ENCODE data around the gene TOR3A. TPM values are rescaled to one million over a fixed set of nuclear protein-coding genes. Genes with fewer than 3 reads are reported as not detected.

The TOR3A gene
- total RNA-seq, 1 donor from 2014 or later, result 14.5 TPM

DNA sequence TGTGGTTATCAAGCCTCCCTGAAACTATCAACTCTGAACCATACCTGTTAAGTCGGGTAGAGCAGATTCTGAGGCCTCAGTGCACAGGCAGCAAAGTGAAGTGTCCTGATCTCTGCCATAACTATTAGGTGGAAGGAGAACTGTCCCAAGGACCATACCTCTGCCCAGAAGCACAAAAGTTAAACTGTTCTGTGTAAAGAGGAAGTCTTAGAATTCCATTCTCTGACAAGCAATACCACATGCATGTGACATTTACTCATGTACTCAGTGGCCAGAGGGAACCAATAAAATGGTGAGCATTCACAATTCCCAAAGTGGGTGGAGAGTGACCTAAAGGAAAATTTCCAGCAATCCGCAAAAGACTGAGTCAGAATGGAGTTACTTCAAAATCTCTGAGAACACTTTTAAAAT is 61.0 kb downstream of the TOR3A start:
- Histone ChIP-seq H3K27ac (ENCODE audit: low read depth, low read length) (peak overlapping the region; percentile 98), H4K20me1 (ENCODE audit: insufficient read depth, low read length) (peaks cover 37% of the 10 kb centered on the region), H2AFZ (ENCODE audit: low read depth, low read length) (no peak overlapping the region), H3K4me2 (ENCODE audit: low read length) (peak overlapping the region; percentile 90), H3K36me3 (ENCODE audit: insufficient read depth, low read length) (peaks cover 8% of the 10 kb centered on the region), H3K27me3 (ENCODE audit: insufficient read depth, low read length) (no peaks in the 10 kb centered on the region), H3K4me3 (ENCODE audit: insufficient read depth, low read depth, low read length) (peak overlapping the region; percentile 88), H3K9ac (ENCODE audit: low read length) (peak overlapping the region; percentile 95), H3K79me2 (ENCODE audit: insufficient read depth, low read length) (peaks cover 81% of the 10 kb centered on the region), H3K4me1 (ENCODE audit: insufficient read depth, low read length) (peaks cover 19% of the 10 kb centered on the region), H3K9me3 (ENCODE audit: insufficient read depth, low read depth, low read length) (no peaks in the 10 kb centered on the region)
- TF ChIP-seq CTCF (IDR thresholded peaks at IDR 0.05; ENCODE audit: insufficient read depth, low read depth, low read length) (no peak), EZH2 (IDR thresholded peaks at IDR 0.05; ENCODE audit: insufficient read depth, low read length) (no peak)
- Mint-ChIP-seq H3K4me1 (ENCODE audit: low read depth, unreplicated experiment) (peaks cover 26% of the 10 kb centered on the region), H3K4me3 (ENCODE audit: unreplicated experiment) (peak overlapping the region; percentile 92), H3K9me3 (ENCODE audit: unreplicated experiment) (no peaks in the 10 kb centered on the region), H3K27ac (ENCODE audit: unreplicated experiment) (peak overlapping the region; percentile 98), H3K36me3 (ENCODE audit: low read depth, unreplicated experiment) (peaks cover 14% of the 10 kb centered on the region), H3K27me3 (ENCODE audit: low read depth, unreplicated experiment) (no peaks in the 10 kb centered on the region)
- DNase-seq (ENCODE audit: low read depth) (peak; percentile 99), FAIRE-seq (peak; percentile 96)

GRCh38 chr1:179143322-179143721 is 61.5 kb downstream of the TOR3A start:
- Mint-ChIP-seq H3K9me3 (ENCODE audit: unreplicated experiment) (no peaks in the 10 kb centered on the region), H3K36me3 (ENCODE audit: low read depth, unreplicated experiment) (peaks cover 14% of the 10 kb centered on the region), H3K4me3 (ENCODE audit: unreplicated experiment) (peak overlapping the region; percentile 92), H3K4me1 (ENCODE audit: low read depth, unreplicated experiment) (peaks cover 25% of the 10 kb centered on the region), H3K27ac (ENCODE audit: unreplicated experiment) (peak overlapping the region; percentile 98), H3K27me3 (ENCODE audit: low read depth, unreplicated experiment) (no peaks in the 10 kb centered on the region)
- DNase-seq (ENCODE audit: low read depth) (peak; percentile 94), FAIRE-seq (no peak)
- no peak for TF ChIP-seq EZH2 (IDR thresholded peaks at IDR 0.05; ENCODE audit: insufficient read depth, low read length)
- TF ChIP-seq CTCF (IDR thresholded peaks at IDR 0.05; ENCODE audit: insufficient read depth, low read depth, low read length), result no peak
- H3K9ac ChIP-seq (ENCODE audit: low read length), result peak overlapping the region; percentile 95
- H4K20me1 ChIP-seq (ENCODE audit: insufficient read depth, low read length), result peaks cover 33% of the 10 kb centered on the region
- peaks cover 19% of the 10 kb centered on the region for H3K4me1 ChIP-seq (ENCODE audit: insufficient read depth, low read length)
- no peaks in the 10 kb centered on the region for H3K9me3 ChIP-seq (ENCODE audit: insufficient read depth, low read depth, low read length)
- H2AFZ ChIP-seq (ENCODE audit: low read depth, low read length), result no peak overlapping the region
- H3K36me3 ChIP-seq (ENCODE audit: insufficient read depth, low read length), result peaks cover 8% of the 10 kb centered on the region
- H3K4me2 ChIP-seq (ENCODE audit: low read length), result peak overlapping the region; percentile 90
- H3K27me3 ChIP-seq (ENCODE audit: insufficient read depth, low read length), result no peaks in the 10 kb centered on the region
- H3K4me3 ChIP-seq (ENCODE audit: insufficient read depth, low read depth, low read length), result peak overlapping the region; percentile 12
- peaks cover 80% of the 10 kb centered on the region for H3K79me2 ChIP-seq (ENCODE audit: insufficient read depth, low read length)
- H3K27ac ChIP-seq (ENCODE audit: low read depth, low read length), result peak overlapping the region; percentile 98

DNA sequence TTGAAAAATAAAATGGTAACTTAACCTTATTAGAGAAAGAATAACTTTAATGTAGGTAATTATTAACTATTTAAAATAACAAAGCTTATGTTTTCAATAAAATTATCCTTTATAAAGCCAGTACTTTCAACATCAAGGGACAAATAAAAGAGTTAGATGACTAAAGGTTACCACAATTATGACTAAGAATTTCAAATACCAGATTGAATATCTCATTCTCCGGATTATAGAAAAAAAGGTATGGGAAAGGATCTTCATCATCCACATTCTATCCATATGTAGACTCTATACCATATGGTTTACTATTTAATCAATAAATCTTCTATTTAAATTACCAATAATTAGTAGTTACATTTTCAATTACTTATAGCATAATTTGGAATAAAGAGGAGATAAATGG is 62.8 kb downstream of the TOR3A start:
- H3K36me3 ChIP-seq (ENCODE audit: insufficient read depth, low read length), result peaks cover 5% of the 10 kb centered on the region
- H3K36me3 Mint-ChIP-seq (ENCODE audit: low read depth, unreplicated experiment), result peaks cover 11% of the 10 kb centered on the region
- no peak overlapping the region for H2AFZ ChIP-seq (ENCODE audit: low read depth, low read length)
- peak overlapping the region; percentile 98 for H3K27ac ChIP-seq (ENCODE audit: low read depth, low read length)
- no peaks in the 10 kb centered on the region for H3K27me3 Mint-ChIP-seq (ENCODE audit: low read depth, unreplicated experiment)
- peak overlapping the region; percentile 89 for H3K27ac Mint-ChIP-seq (ENCODE audit: unreplicated experiment)
- no peak overlapping the region for H3K4me3 ChIP-seq (ENCODE audit: insufficient read depth, low read depth, low read length)
- H3K4me1 Mint-ChIP-seq (ENCODE audit: low read depth, unreplicated experiment), result peaks cover 17% of the 10 kb centered on the region
- H3K9me3 Mint-ChIP-seq (ENCODE audit: unreplicated experiment), result peaks cover 5% of the 10 kb centered on the region
- peaks cover 15% of the 10 kb centered on the region for H3K4me1 ChIP-seq (ENCODE audit: insufficient read depth, low read length)
- no peak for FAIRE-seq
- H3K4me3 Mint-ChIP-seq (ENCODE audit: unreplicated experiment), result no peak overlapping the region
- no peaks in the 10 kb centered on the region for H3K27me3 ChIP-seq (ENCODE audit: insufficient read depth, low read length)
- no peaks in the 10 kb centered on the region for H3K9me3 ChIP-seq (ENCODE audit: insufficient read depth, low read depth, low read length)
- H4K20me1 ChIP-seq (ENCODE audit: insufficient read depth, low read length), result peaks cover 20% of the 10 kb centered on the region
- no peak overlapping the region for H3K4me2 ChIP-seq (ENCODE audit: low read length)
- DNase-seq (ENCODE audit: low read depth), result no peak
- H3K79me2 ChIP-seq (ENCODE audit: insufficient read depth, low read length), result peaks cover 75% of the 10 kb centered on the region
- H3K9ac ChIP-seq (ENCODE audit: low read length), result peak overlapping the region; percentile 95
- TF ChIP-seq CTCF (IDR thresholded peaks at IDR 0.05; ENCODE audit: insufficient read depth, low read depth, low read length) (no peak), EZH2 (IDR thresholded peaks at IDR 0.05; ENCODE audit: insufficient read depth, low read length) (no peak)
